Measurements from ENCODE around the gene UHMK1.

Gene UHMK1

DNA sequence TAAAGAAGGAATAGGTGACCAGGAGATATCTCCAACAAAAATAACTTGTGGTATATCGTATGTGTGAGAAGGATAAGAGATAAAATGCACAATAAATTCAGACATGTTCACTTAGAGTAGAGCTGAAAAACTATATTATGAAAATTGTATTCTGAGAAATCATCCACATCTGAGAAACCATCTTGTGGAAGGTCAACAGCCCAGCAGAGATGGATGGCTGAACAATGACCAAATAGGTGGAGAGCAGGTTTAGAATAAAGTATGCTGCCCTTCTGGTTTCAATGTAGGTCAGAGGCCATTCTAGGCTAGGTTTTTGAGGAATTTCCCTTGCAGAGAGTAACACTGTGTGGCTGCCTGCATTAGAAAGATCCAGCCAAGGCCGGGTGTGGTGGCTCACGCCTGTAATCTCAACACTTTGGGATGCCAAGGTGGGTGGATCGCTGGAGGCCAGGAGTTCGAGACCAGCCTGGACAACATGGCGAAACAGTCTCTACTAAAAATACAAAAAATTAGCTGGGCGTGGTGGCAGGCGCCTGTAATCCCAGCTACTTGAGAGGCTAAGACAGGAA, 55.1 kb downstream of the UHMK1 start:
- Histone ChIP-seq H3K27ac (ENCODE audit: low read length) (no peak overlapping the region), H2AFZ (ENCODE audit: low read depth, low read length) (no peak overlapping the region), H3K9ac (ENCODE audit: low read length) (no peak overlapping the region), H3K4me1 (ENCODE audit: low read length) (no peaks in the 10 kb centered on the region), H4K20me1 (ENCODE audit: insufficient read depth, low read length) (no peaks in the 10 kb centered on the region), H3K9me3 (ENCODE audit: insufficient read depth, low read length) (no peaks in the 10 kb centered on the region), H3K4me3 (ENCODE audit: low read length) (no peak overlapping the region), H3K79me2 (ENCODE audit: low read length) (no peaks in the 10 kb centered on the region), H3K36me3 (replicated peaks; ENCODE audit: low read depth, low read length) (no peaks in the 10 kb centered on the region), H3K27me3 (ENCODE audit: low read depth, low read length) (no peaks in the 10 kb centered on the region), H3K4me2 (ENCODE audit: low read length) (no peak overlapping the region)
- no peak for TF ChIP-seq EZH2phosphoT487 (IDR thresholded peaks at IDR 0.05; ENCODE audit: low read depth)
- TF ChIP-seq, protein P1, sequence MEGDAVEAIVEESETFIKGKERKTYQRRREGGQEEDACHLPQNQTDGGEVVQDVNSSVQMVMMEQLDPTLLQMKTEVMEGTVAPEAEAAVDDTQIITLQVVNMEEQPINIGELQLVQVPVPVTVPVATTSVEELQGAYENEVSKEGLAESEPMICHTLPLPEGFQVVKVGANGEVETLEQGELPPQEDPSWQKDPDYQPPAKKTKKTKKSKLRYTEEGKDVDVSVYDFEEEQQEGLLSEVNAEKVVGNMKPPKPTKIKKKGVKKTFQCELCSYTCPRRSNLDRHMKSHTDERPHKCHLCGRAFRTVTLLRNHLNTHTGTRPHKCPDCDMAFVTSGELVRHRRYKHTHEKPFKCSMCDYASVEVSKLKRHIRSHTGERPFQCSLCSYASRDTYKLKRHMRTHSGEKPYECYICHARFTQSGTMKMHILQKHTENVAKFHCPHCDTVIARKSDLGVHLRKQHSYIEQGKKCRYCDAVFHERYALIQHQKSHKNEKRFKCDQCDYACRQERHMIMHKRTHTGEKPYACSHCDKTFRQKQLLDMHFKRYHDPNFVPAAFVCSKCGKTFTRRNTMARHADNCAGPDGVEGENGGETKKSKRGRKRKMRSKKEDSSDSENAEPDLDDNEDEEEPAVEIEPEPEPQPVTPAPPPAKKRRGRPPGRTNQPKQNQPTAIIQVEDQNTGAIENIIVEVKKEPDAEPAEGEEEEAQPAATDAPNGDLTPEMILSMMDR (IDR thresholded peaks at IDR 0.05; ENCODE audit: low read depth, low read length) = no peak

DNA sequence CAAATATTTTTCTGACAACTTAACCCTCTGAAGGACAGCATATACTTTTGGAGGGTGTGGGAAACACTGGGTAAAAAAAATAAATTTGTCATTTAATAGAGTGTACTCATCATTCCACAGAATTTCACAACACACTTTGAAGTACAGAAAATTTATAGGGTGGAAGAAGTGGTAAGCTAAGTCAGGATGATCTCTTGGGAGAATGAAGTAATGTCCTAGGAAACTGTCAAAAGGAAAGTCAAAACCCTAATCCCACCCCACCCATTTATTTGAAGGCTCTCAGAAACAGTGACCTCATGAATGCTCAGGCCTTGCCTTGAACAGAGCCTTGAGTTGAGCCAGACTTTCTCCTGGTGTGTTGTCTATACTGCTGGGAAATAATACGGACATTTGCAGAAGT, 56.6 kb downstream of the UHMK1 start:
- no peak overlapping the region for H2AFZ ChIP-seq (ENCODE audit: low read depth, low read length)
- H3K4me3 ChIP-seq (ENCODE audit: low read length) = no peak overlapping the region
- H3K9ac ChIP-seq (ENCODE audit: low read length) = no peak overlapping the region
- no peaks in the 10 kb centered on the region for H4K20me1 ChIP-seq (ENCODE audit: insufficient read depth, low read length)
- no peaks in the 10 kb centered on the region for H3K36me3 ChIP-seq (replicated peaks; ENCODE audit: low read depth, low read length)
- H3K4me1 ChIP-seq (ENCODE audit: low read length) = no peaks in the 10 kb centered on the region
- no peaks in the 10 kb centered on the region for H3K79me2 ChIP-seq (ENCODE audit: low read length)
- TF ChIP-seq EZH2phosphoT487 (IDR thresholded peaks at IDR 0.05; ENCODE audit: low read depth) = no peak
- TF ChIP-seq, protein P1 (IDR thresholded peaks at IDR 0.05; ENCODE audit: low read depth, low read length) = no peak
- H3K27ac ChIP-seq (ENCODE audit: low read length) = no peak overlapping the region
- H3K4me2 ChIP-seq (ENCODE audit: low read length) = no peak overlapping the region
- H3K9me3 ChIP-seq (ENCODE audit: insufficient read depth, low read length) = no peaks in the 10 kb centered on the region
- no peaks in the 10 kb centered on the region for H3K27me3 ChIP-seq (ENCODE audit: low read depth, low read length)

DNA sequence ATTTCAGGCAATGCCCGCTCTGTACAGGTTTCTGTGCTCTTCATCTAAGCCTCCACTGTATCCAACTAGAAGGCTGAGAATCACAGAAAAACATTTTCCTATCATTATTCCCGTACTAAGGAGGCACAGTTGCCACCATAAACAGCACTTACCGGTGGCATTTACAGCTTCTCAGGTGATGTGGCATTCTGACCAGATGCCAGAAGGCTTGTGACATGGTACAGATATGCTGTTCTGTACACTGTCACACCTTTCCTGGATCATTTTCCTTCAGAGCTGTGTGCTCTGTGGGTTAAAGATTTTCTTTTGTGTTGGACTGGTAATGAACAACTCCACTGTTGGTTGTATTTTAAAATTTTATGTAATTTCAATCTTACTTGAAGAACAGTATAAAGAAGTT, 59.9 kb downstream of the UHMK1 start:
- no peaks in the 10 kb centered on the region for H3K9me3 ChIP-seq (ENCODE audit: insufficient read depth, low read length)
- no peak overlapping the region for H3K27ac ChIP-seq (ENCODE audit: low read length)
- TF ChIP-seq EZH2phosphoT487 (IDR thresholded peaks at IDR 0.05; ENCODE audit: low read depth) = no peak
- TF ChIP-seq, protein P1 (IDR thresholded peaks at IDR 0.05; ENCODE audit: low read depth, low read length) = no peak
- peaks cover 4% of the 10 kb centered on the region for H3K4me1 ChIP-seq (ENCODE audit: low read length)
- H3K27me3 ChIP-seq (ENCODE audit: low read depth, low read length) = no peaks in the 10 kb centered on the region
- no peak overlapping the region for H3K4me2 ChIP-seq (ENCODE audit: low read length)
- no peak overlapping the region for H3K4me3 ChIP-seq (ENCODE audit: low read length)
- no peaks in the 10 kb centered on the region for H3K36me3 ChIP-seq (replicated peaks; ENCODE audit: low read depth, low read length)
- no peak overlapping the region for H3K9ac ChIP-seq (ENCODE audit: low read length)
- no peak overlapping the region for H2AFZ ChIP-seq (ENCODE audit: low read depth, low read length)
- no peaks in the 10 kb centered on the region for H4K20me1 ChIP-seq (ENCODE audit: insufficient read depth, low read length)
- H3K79me2 ChIP-seq (ENCODE audit: low read length) = peaks cover 11% of the 10 kb centered on the region

DNA sequence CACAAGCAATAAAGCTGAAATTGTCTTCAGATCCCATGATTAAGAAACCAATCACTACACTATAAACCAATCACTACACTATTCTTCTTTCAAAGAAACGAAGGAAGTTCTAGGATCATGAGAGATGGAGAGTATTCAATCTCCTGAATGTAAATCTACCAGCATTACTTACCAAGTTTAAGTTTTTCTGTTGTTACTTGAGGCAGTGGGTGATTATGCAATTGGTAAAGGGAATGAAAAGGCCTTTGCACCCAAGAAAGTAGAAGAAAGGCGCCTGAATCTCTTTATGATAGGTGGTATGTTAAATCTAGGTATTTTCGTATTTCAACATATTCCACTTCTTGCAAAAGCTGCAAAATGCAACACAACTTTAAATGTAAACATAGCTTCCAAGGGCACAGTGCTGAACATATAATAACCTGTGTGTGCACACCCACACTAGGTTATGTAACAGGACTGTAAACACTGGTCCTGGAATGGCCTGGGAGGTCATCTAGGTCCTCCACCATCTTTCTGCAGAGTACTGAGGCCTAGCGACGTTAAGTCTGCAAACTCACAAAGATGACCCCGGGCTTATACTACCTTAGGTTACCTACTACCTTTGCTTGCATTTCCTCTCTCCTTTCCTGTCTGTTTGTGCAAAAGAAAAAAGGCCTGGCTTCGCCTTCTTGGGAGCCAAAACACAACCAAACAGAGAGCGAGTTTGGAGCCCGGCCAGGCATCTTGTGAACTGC, 62.9 kb downstream of the UHMK1 start:
- peak overlapping the region; percentile 69 for H3K4me2 ChIP-seq (ENCODE audit: low read length)
- H3K27me3 ChIP-seq (ENCODE audit: low read depth, low read length) = no peaks in the 10 kb centered on the region
- peak overlapping the region; percentile 89 for H3K4me3 ChIP-seq (ENCODE audit: low read length)
- H2AFZ ChIP-seq (ENCODE audit: low read depth, low read length) = peak overlapping the region; percentile 75
- H3K9me3 ChIP-seq (ENCODE audit: insufficient read depth, low read length) = no peaks in the 10 kb centered on the region
- H3K9ac ChIP-seq (ENCODE audit: low read length) = peak overlapping the region; percentile 67
- peaks cover 40% of the 10 kb centered on the region for H3K79me2 ChIP-seq (ENCODE audit: low read length)
- TF ChIP-seq EZH2phosphoT487 (IDR thresholded peaks at IDR 0.05; ENCODE audit: low read depth) = no peak
- TF ChIP-seq, protein P1 (IDR thresholded peaks at IDR 0.05; ENCODE audit: low read depth, low read length) = no peak
- H3K36me3 ChIP-seq (replicated peaks; ENCODE audit: low read depth, low read length) = no peaks in the 10 kb centered on the region
- peaks cover 4% of the 10 kb centered on the region for H3K4me1 ChIP-seq (ENCODE audit: low read length)
- peaks cover 15% of the 10 kb centered on the region for H4K20me1 ChIP-seq (ENCODE audit: insufficient read depth, low read length)
- H3K27ac ChIP-seq (ENCODE audit: low read length) = no peak overlapping the region
